Testis (tissue), 3 donors: ENCODE data around the gene COL13A1. TPM values are rescaled to one million over a fixed set of nuclear protein-coding genes. Genes with fewer than 3 reads are reported as not detected.

Experiments used
- DNase-seq: peaks from one replicate; pipeline ENCODE4 v3.0.0-alpha.2; 2019
- H3K27ac ChIP-seq, 2 donors: fragments of 200-600 bp; sonication (generic); one replicate each; pipeline ENCODE4 v1.5.1; 2019
- H3K27me3 ChIP-seq: fragments of 200-600 bp; sonication (generic); one replicate; pipeline ENCODE4 v1.5.1; 2019
- H3K36me3 ChIP-seq: fragments of 200-600 bp; sonication (generic); one replicate; pipeline ENCODE4 v1.5.1; 2017; ENCODE audit warnings: low read depth; ENCODE audit errors: missing control alignments
- H3K4me1 ChIP-seq: fragments of 200-600 bp; sonication (generic); one replicate; pipeline ENCODE4 v1.5.1; 2019
- H3K4me3 ChIP-seq, 2 donors: fragments of 200-600 bp; sonication (generic); one replicate each; pipeline ENCODE4 v1.5.1; 2017 to 2019
- H3K9me3 ChIP-seq: fragments of 200-600 bp; sonication (generic); one replicate; pipeline ENCODE4 v1.5.1; 2017
- CTCF ChIP-seq, 3 experiments: fragments of 450-650 bp in 2 of 3; fragments of 200-600 bp in 1 of 3; sonication (generic) in 1 of 3; IDR thresholded peaks; one replicate each; pipeline ENCODE4 v1.5.1; 2016 to 2019; ENCODE audit warnings: antibody characterized with exemption in 3 of 3, mild to moderate bottlenecking in 2 of 3, moderate library complexity in 1 of 3
- POLR2A ChIP-seq: fragments of 450-650 bp; IDR thresholded peaks from one replicate; pipeline ENCODE4 v1.6.1; 2017; ENCODE audit warnings: antibody characterized with exemption, mild to moderate bottlenecking, moderate library complexity
- WGBS, 2 donors: methylation state at CpG; one replicate each; pipeline ENCODE4 v1.1.5; 2018; 5-methylcytosine and 5-hydroxymethylcytosine counted together
- intact Hi-C: fragments of 100-400 bp; cut with DNase I; formaldehyde crosslinking; loops from one replicate; pipeline ENCODE4 v1.15.1; 2023; ENCODE audit warnings: low total_unique reads
- polyA plus RNA-seq: library from polyadenylated mRNA; stranded (reverse); fragments of 350-450 nt; fragmentation: Illumina TruSeq; extraction: RNeasy Lipid Tissue Mini Kit (QIAGEN cat#74804); gene quantifications from one replicate; pipeline ENCODE4 v1.2.3, GENCODE V29; 2014; ENCODE audit warnings: low read depth, low replicate concordance; ENCODE audit not compliant: insufficient read depth
- total RNA-seq, 2 donors: library from RNA; depleted of rRNA; stranded (reverse); fragments of >200 nt; gene quantifications; one replicate each; pipeline ENCODE4 v1.2.3, GENCODE V29; 2016

The COL13A1 gene
- total and polyA plus RNA-seq, 3 donors from 2014 or later, result 0.94 to 2.5 (median 1.5) TPM

- WGBS, 2 donors, result 91 to 95% methylated on average over 4 of the region's 4 CpGs
- TF ChIP-seq POLR2A (no peak), CTCF (IDR thresholded peaks at IDR 0.05) (no peak)
- H3K9me3 ChIP-seq, result no peaks in the 10 kb centered on the region
- H3K36me3 ChIP-seq, result no peaks in the 10 kb centered on the region
- no peak overlapping the region for H3K27ac ChIP-seq
- no peak for DNase-seq
- H3K27me3 ChIP-seq, result no peaks in the 10 kb centered on the region
- no peaks in the 10 kb centered on the region for H3K4me1 ChIP-seq
- no peak overlapping the region for H3K4me3 ChIP-seq
- intact Hi-C loops, result no loop called here
These were observed 146.6 kb downstream of the COL13A1 start for GRCh38 chr10:69948261-69948660.

GRCh38 chr10:69949770-69950169 is 148.1 kb downstream of the COL13A1 start:
- WGBS, 2 donors, result 64 to 78% methylated on average over 8 of the region's 8 CpGs
- TF ChIP-seq CTCF (IDR thresholded peaks at IDR 0.05), result no peak
- TF ChIP-seq POLR2A, result no peak
- no peak for DNase-seq

GRCh38 chr10:69951658-69952057 is 150.0 kb downstream of the COL13A1 start:
- Histone ChIP-seq H3K4me1 (no peaks in the 10 kb centered on the region), H3K4me3 (no peak overlapping the region), H3K27me3 (no peaks in the 10 kb centered on the region), H3K27ac (no peak overlapping the region), H3K36me3 (no peaks in the 10 kb centered on the region), H3K9me3 (no peaks in the 10 kb centered on the region)
- DNase-seq, result no peak
- intact Hi-C loops, result no loop called here
- WGBS, 2 donors, result 93 to 94% methylated on average over 3 of the region's 3 CpGs
- TF ChIP-seq CTCF (IDR thresholded peaks at IDR 0.05) (no peak), POLR2A (no peak)

More at GRCh38 chr10:69949770-69950169, 148.1 kb downstream of the COL13A1 start:
- no peaks in the 10 kb centered on the region for H3K36me3 ChIP-seq
- no peaks in the 10 kb centered on the region for H3K9me3 ChIP-seq
- intact Hi-C loops, result no loop called here
- no peak overlapping the region for H3K4me3 ChIP-seq
- no peaks in the 10 kb centered on the region for H3K4me1 ChIP-seq
- no peaks in the 10 kb centered on the region for H3K27me3 ChIP-seq
- no peak overlapping the region for H3K27ac ChIP-seq

GRCh38 chr10:69952069-69952800 is 150.5 kb downstream of the COL13A1 start:
- intact Hi-C loops, result no loop called here
- Histone ChIP-seq H3K4me3 (no peak overlapping the region), H3K27ac (no peak overlapping the region), H3K27me3 (no peaks in the 10 kb centered on the region), H3K9me3 (no peaks in the 10 kb centered on the region), H3K36me3 (no peaks in the 10 kb centered on the region), H3K4me1 (no peaks in the 10 kb centered on the region)
- DNase-seq, result no peak
- WGBS, 2 donors, result 69 to 71% methylated on average over 6 of the region's 6 CpGs
- TF ChIP-seq CTCF (IDR thresholded peaks at IDR 0.05) (no peak), POLR2A (no peak)

GRCh38 chr10:69952821-69953221 is 151.1 kb downstream of the COL13A1 start:
- Histone ChIP-seq H3K27ac (no peak overlapping the region), H3K27me3 (no peaks in the 10 kb centered on the region), H3K4me3 (no peak overlapping the region), H3K36me3 (no peaks in the 10 kb centered on the region), H3K9me3 (no peaks in the 10 kb centered on the region), H3K4me1 (no peaks in the 10 kb centered on the region)
- TF ChIP-seq POLR2A, result no peak
- TF ChIP-seq CTCF (IDR thresholded peaks at IDR 0.05), result no peak
- intact Hi-C loops, result no loop called here
- no peak for DNase-seq
- WGBS, 2 donors, result 64 to 75% methylated on average over 5 of the region's 5 CpGs
